GM12892 (cell line): Measurements from ENCODE around the gene KIRREL3.

ENCODE experiments used
- POLR2A ChIP-seq: IDR thresholded peaks from 2 replicates; pipeline ENCODE4 v1.6.1; 2011; ENCODE audit warnings: low read depth, low read length, control low read depth
- POLR2AphosphoS5 ChIP-seq: IDR thresholded peaks from 2 replicates; pipeline ENCODE4 v1.6.1; 2011; ENCODE audit warnings: low read depth, low read length, control low read depth

DNA sequence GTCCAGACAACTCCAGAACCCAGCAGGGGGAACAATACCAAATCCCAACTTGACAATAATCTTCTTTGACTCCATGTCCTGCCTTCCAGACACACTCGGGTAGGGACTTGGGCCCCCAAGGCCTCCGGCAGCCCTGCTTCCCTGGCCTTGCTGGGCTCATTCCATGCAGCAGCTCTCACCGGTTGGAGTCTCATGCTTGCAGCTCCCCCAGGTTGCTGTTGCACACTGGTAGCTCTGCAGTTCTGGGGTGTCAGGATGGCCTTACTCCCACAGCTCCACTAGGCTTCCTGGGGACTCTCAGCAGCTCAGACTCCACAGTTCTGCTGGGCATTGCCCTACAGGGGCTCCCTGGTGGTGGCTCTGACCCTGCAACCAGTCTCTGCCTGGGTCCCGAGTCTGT, 602.3 kb downstream of the KIRREL3 start:
- TF ChIP-seq POLR2A: no peak
- no peak for TF ChIP-seq POLR2AphosphoS5
